DMS114 treated with DMSO at 0.1 percent for 48 hours (cell line): ENCODE results near the gene ESYT1.

Experiments used
- DNase-seq: peaks from one replicate; lab custom pipeline; 2025; ENCODE audit not compliant: unreplicated experiment; lab: John Stamatoyannopoulos, UW

The ESYT1 gene

GRCh38 chr12:56127888-56128669, at the start of gene ESYT1:
Gene ESYT1, plus strand, starts transcription at chr12:56128267. Its CDS starts 53 bp downstream, at chr12:56128320.
- peak; percentile 100 for DNase-seq

- no peak for DNase-seq
These were observed 49.6 kb upstream of the ESYT1 start for GRCh38 chr12:56078427-56078826.

GRCh38 chr12:56078931-56079722, 48.9 kb upstream of the ESYT1 start:
- DNase-seq: peak; percentile 82

GRCh38 chr12:56079723-56080555, 48.1 kb upstream of the ESYT1 start, which contains the start of gene ERBB3:
Gene ERBB3, plus strand, starts transcription at chr12:56080165. Its CDS starts 136 bp downstream, at chr12:56080301.
- peak; percentile 66 for DNase-seq

- DNase-seq: no peak
These were observed 47.4 kb upstream of the ESYT1 start for GRCh38 chr12:56080556-56081138.

GRCh38 chr12:56081393-56082347, 46.4 kb upstream of the ESYT1 start:
- no peak for DNase-seq

GRCh38 chr12:56082382-56082781, 45.7 kb upstream of the ESYT1 start:
- no peak for DNase-seq

- DNase-seq: no peak
These were observed 45.1 kb upstream of the ESYT1 start for GRCh38 chr12:56082967-56083366.

GRCh38 chr12:56084958-56085543, 43.0 kb upstream of the ESYT1 start:
- no peak for DNase-seq

GRCh38 chr12:56086096-56086495, 42.0 kb upstream of the ESYT1 start:
- DNase-seq: no peak

- no peak for DNase-seq
These were observed 41.5 kb upstream of the ESYT1 start for GRCh38 chr12:56086608-56087007.

GRCh38 chr12:56087220-56087619, 40.8 kb upstream of the ESYT1 start:
- DNase-seq: no peak

- DNase-seq: no peak
These were observed 30.3 kb upstream of the ESYT1 start for GRCh38 chr12:56097738-56098137.

- DNase-seq: no peak
These were observed 29.5 kb upstream of the ESYT1 start for GRCh38 chr12:56098592-56098991.

- DNase-seq: no peak
These were observed 28.3 kb upstream of the ESYT1 start for GRCh38 chr12:56099787-56100186.

- no peak for DNase-seq
These were observed 27.0 kb upstream of the ESYT1 start for GRCh38 chr12:56101045-56101444.

GRCh38 chr12:56102683-56103065, 25.4 kb upstream of the ESYT1 start:
- no peak for DNase-seq

- DNase-seq: no peak
These were observed 24.9 kb upstream of the ESYT1 start for GRCh38 chr12:56103066-56103711.

GRCh38 chr12:56103823-56104108, 24.3 kb upstream of the ESYT1 start:
- DNase-seq: no peak
